GM19438 (cell line): Measurements from ENCODE around the gene MICAL3.

Experiments
- ATAC-seq: cut with Tn5 transposase; IDR thresholded peaks from one replicate; pipeline ENCODE4 v1.9.1; 2021; ENCODE audit warnings: low read depth; ENCODE audit not compliant: unreplicated experiment

Gene MICAL3

DNA sequence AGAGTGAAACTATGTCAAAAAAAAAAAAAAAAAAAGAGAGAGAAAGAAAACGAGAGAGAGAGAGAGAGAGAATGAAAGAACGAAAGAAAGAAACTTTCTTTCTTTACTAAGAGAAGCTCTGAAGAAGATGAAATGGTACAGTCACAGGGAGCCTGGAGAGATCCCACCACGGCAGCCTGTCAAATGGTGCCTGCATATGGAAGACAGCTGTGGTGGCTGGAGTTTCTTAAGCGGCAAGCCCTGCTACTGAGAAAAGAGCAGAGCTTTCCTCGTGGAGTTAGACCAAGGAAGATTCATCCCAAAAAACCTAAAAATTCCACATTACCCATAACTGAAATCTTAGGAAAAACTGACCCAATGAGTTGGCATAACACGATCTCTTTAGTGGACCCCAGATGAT lies 66.7 kb downstream of the MICAL3 start:
- no peak for ATAC-seq

DNA sequence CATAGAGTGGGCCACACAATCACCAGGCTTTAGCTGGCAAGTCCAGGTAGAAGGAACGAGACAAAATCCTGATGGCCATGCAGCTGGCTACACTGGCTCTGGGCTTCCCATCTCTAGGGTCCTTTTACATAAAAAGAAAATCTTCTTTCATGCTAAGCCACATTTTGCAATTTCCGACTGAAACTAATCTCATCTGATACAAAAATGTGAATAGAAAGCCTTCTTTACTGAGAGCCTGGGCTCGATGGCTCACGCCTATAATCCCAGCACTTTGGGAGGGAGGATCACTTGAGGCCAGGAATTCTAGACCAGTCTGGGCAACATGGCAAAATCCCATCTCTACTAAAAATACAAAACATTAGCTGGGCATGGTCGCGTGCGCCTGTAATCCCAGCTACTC lies 67.2 kb downstream of the MICAL3 start:
- ATAC-seq, result no peak

DNA sequence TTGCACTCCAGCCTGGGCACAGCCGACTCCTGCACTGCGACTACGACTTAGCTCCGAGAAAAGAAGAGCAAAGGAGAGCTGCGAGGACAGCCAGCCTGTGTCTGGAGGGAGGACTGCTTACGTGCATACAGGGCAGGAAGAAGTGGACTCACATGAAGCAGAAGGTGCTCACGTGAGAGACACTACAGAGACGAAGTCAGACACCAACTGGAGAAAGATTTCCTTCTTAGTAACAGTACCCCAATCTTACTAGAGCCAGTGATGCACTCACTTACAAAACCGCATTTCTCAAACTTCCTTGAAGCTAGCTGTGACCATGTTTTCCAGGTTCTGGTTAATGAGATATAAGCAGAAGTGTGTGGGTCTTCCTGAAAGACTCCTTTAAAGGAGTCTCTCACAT lies 67.7 kb downstream of the MICAL3 start:
- no peak for ATAC-seq

DNA sequence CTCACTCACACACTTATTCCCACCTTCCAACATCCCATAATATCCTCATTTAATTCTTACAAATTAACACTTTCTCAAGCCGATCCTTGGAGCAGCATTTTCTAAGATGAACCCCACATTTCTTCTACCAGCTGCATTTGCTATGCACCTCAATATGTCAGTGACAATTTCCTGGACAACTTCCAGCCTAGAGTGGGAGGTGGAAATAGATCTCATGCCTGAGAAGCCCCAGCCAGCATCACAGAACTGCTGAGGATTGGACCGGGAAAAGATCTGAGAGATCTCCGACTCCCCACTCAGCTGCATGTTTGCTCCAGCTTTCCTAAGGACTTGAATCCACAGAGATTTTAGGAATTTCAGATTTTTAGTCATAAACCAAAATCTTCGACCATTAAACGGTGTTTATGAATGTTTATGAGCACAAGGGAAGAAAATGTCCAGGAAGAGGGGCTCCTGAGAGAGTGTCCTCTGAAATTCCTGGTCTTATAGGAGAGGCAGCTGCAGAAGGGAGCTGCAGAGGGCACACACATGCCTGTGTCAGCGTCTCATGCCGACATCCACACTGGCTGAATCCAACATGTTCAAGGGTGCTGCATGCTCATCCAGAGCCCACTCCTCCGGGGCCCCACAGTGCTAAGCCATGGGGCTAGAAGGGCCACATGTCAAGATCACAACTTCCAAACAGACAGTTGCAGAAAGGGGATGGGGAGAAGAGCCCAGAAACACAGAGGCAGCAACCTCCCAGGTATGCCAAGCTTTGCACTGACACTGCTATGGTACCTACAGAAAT lies 68.6 kb downstream of the MICAL3 start:
- no peak for ATAC-seq

DNA sequence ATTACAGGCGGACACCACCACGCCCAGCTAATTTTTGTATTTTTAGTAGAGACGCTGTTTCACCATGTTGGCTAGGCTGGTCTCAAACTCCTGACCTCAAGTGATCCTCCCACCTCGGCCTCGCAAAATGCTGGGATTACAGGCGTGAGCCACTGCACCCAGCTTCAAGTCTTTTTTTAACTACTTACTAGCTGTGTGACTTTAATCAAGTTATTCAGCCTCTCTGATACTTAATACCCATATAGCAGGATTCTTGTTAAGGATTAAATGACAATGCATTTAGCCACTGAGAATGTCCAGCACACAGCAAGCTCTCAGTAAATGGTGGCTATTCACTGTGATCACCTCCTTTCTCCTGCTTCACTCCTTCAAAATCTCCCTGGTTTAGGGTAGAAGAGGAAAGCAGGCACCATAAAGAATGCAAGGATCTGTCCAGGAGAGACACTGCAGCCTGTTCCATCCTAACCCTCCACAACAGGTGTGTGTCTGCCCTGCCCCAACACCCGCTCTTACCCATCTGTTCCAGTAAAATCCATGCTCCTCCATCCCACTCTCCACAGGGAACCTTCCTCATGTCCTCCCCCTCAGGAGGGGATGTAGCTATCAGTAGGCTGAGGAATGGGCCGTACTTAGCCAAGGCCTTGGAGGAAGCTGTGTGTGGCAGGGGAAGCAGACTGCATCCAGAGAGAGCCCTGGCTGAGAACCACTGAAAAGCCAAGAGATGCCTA lies 69.3 kb downstream of the MICAL3 start:
- no peak for ATAC-seq

DNA sequence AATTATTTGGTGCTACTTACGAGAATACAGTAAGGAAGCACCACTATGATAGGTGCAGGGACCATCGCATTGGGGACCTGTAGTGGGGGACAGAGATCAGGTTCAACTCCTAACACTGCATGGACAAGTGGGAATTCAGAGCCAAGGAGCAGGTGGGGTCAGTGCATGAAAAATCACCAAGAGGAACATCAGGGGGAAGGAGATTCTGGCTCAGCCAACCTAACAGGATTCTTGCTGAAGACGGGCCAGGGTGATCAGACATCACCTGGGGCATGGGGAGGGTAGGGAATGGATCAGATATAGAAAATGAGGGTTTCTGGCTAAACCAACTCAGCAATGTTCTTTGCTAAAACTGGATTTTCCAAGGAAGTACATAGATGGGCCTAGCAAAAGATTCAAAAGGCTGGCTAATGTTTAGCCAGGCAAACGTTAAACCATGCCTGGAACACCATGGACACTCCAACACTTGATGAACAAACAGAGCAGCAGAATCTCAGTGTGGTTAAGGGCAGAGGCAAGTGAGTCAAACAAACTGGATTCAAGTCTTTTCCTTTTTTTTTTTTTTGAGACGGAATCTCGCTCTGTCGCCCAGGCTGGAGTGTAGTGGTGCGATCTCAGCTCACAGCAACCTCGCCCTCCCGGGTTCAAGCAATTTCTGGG lies 70.0 kb downstream of the MICAL3 start:
- ATAC-seq, result no peak

DNA sequence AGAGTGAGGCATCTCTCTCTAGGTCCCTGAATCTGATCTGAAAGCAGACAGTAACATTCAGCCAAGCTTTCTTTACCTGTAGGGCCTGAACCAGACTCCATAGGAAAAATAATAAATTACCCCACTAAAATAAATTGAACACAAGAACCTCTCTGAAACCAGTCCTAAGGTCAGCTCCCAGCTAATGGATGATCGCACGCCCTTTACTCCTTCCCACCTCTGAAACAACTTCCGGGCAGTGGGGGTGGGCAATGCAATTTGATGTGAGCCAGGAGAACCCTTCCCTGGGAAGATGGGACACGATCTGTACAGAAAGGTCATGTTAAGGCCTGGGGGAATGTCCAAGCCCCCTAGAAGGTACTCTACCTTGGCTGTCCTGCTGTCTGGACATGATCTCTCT lies 71.2 kb downstream of the MICAL3 start:
- ATAC-seq, result no peak

DNA sequence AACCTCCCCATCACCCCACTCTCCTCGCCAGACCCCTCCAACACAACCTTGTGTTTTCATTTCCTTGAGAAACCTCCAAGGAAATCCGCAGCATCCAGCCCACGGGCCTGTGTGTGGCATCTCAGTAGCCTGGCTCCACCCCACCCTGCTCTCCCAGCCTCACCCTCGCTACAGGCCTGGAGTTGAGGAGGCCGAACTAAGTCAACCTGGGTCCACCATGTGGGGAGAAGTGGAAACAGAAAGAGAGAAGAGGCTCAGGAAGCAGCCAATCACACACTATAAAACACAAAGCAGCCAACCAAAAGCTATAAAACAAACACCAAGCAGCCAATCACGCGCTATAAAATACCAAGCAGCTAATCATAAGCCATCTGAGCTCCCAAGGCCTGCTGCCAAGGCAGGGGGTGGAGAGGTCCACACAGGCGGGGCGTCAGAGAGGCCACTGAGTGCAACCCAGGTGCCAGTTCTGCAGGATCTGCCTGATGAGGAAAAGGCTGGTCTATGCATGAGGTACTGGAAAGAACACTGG lies 72.0 kb downstream of the MICAL3 start:
- no peak for ATAC-seq

DNA sequence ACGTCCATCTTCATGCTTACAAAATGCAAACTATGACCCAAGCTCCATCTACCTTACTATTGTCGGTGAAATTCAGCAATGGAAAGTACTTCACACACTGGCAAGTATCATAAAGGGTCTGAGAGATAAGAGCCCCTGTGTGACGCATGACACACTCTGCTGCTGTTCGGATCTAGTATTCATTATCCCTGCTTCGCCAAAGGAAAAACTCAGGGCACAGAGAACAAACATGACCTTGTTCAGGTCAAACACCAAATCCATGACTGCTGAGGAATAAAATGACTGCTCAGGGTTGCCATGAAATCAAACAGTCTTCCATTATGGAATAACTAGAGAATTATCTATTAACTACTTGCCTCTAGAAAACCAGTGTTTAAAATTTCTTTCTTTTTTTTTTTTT lies 73.0 kb downstream of the MICAL3 start:
- no peak for ATAC-seq

DNA sequence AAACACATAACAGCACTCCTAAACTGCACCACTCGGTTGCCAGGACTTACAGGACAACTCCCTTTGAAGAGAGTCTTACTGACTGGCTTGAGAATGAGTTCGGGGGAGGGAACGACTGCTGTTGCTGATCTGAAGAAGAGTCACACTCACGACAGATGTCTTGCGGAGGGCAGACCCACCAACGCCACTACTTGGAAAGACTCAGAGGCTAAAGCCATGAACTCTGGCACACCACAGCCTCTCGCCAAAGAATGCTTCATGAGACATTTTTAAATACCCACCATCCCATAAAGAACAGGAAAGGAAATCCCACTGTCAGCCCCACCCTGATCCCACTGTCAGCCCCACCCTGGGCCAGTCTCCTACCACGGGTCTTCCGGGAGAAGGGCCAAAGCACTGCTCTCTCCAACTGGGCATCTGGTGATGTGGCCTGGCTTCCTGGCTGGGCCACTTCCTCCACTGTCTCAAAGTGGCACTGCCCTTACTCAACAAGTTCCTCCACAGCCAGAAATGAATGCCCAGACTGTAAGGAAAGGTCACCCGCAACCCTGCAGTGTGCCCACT lies 73.6 kb downstream of the MICAL3 start:
- ATAC-seq, result no peak

DNA sequence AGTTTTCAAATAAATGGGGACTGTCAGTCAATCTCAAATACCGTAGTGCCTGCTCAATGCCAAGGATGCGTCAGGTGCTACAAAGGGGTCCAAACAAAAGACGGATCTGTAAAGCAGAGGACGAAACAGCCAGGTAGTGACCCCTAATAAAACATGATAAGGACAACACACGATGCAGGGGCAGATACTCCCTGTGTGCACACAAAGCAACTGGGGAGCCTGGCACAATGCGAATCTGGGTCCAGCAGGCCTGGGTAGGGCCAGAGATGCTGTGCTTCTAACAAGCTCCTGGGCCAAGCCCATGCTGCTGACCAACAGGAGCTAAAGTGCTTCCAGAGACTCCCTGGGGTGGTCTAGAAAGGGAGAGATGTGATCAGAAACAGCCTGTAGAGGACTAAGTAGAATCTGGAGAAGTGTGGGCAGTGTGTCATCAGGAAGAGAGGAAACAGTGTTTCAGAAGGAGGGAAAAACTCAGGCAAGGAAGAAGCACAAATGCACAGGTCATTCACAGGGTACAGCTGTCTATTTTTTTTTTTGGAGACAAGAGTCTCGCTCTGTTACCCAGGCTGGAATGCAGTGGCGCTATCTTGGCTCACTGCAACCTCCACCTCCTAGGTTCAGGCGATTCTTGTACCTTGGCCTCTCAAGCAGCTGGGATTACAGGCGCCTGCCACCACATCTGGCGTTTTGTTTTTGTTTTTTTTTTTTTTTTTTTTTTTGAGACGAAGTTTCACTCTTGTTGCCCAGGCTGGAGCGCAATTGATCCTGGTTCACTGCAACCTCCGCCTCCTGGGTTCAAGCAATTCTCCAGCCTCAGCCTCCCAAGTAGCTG lies 74.5 kb downstream of the MICAL3 start:
- no peak for ATAC-seq

DNA sequence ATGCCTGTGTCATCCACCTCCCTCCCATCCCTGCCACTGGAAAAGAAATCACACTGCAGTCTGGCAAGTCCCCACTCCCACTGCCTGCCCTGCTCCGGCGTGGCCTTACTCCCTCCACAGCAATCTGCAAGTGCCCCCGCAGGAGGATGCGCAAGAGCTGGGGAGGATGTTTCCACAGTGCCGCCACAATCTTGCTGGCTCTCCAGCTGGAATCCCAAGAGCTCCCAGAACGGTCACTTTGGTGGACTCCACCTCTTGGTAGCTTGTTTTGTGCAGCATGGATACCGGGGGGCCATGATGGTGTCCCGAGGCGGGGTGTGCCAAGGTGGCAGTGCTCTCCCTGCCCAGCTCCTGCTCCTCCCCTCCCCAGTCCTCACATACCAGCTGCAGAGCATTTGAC lies 76.3 kb downstream of the MICAL3 start:
- ATAC-seq, result no peak

DNA sequence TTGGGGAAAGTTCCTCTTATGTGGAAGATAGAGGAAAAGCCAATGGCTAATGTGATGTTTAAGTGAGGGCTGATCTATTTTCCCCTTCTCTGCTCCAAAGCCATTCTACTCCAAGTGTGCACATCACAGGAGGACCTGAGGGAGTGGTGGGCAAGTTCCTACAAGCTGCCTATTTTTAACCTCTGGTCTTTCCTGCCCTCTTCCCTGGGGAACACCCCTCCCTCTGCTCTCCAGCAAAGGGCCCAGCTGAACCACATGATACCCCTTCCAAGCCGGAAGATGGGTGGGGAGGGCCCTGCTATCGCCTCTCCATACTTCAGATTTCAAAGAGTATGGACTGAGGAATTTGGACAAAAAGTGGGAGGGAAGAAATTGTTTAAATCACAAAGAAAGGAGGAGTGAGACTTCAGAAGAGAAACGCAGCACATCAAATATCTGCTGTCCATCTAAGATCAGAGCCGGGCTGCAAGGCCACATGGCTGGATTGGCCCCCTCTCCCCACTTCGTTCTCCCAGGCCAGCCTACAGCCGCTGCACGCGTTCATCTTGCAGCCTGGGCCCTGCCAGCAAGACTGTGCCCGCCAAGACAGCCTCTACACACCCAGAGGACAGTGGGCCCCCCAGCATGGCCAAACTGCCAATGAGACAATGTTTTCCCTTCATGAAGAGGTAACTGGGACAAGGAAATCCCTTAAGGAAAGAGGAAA lies 77.5 kb downstream of the MICAL3 start:
- ATAC-seq, result no peak

DNA sequence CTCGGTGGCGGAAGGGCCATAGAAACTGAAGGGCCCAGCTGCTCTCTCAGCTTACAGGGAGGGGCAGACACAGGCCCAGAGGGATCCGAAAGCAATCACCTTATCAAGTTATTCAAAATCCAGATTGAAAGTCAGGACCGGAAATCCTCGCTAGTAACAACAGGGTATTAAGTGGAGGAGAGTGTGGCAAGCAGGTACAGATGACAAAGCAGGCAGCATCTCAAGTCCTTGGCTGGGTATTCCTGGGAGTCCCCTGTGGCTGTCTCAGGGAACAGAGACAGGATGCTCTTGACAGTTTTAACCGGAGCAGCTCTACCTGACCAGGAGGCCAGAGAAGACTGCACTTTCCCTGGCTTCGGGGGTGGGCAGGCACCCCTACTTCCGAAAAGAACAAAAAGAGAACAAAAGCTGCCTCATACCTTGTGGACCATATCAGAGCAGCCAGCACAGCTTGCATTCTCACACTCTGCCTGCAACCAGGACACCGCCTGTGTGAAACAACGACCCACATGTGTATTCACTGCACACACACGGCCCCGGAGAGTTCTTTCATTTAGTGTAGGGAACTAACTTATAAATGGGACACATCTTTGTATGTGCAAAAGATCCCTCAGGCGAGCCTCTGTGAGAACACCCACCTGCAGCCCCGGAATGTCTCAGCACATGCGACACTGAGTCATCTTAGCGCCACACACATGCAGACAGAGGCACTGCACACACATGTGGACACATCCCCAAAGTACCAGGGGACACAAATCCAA lies 78.3 kb downstream of the MICAL3 start:
- no peak for ATAC-seq

DNA sequence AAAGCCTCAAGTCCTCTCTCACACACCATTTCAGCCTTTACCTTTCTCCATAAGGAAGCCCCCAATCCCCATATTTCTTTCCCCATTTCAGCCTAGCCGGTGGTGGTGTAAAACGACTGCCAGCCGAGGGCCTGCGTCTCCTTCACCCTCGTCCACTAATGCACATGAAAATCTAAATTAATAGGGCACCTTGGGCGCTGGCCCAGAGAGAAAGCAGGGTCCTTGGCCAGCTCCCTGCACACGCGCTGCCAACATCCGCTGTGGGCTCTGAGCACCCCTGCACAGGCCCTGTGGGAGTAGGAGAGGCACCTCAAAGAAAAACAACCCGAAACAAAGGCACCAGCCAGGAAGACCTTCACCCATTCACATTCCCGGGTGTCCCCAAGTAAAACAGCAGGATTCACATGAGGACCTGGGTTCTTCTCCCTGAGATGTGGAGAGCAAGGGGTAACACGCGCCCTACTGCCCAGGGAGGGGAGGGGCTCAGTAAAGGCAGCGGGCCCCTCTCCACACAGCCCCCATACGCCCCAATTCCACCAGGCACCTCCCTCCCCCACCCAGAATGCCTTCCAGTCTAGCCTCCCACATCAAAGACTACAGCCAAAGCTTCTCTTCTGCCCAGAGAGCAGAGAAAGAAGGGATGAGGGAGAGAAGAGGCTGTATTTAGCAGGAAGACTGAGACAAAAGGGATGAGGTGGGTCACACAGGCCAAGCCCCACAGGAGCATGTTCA lies 79.0 kb downstream of the MICAL3 start:
- no peak for ATAC-seq

DNA sequence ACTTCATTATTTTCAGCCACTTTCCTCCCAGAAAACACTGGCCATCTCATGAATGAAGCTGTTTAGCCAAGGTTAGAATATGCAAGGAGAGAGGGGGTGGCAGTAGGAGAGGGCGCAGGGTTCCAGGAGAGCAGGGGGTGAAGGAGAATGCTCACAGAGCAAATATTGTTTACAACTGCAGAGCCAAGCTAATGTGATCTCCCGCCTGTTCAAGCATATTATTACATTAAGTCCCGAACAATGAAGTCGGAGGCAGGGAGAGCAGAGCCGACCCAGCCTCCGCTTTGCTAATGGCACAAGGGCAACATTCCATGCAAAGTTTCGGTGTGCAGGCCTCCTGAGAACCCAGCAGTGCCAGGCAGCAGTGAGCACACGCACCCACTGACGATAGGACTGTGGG lies 80.1 kb downstream of the MICAL3 start:
- ATAC-seq, result no peak

DNA sequence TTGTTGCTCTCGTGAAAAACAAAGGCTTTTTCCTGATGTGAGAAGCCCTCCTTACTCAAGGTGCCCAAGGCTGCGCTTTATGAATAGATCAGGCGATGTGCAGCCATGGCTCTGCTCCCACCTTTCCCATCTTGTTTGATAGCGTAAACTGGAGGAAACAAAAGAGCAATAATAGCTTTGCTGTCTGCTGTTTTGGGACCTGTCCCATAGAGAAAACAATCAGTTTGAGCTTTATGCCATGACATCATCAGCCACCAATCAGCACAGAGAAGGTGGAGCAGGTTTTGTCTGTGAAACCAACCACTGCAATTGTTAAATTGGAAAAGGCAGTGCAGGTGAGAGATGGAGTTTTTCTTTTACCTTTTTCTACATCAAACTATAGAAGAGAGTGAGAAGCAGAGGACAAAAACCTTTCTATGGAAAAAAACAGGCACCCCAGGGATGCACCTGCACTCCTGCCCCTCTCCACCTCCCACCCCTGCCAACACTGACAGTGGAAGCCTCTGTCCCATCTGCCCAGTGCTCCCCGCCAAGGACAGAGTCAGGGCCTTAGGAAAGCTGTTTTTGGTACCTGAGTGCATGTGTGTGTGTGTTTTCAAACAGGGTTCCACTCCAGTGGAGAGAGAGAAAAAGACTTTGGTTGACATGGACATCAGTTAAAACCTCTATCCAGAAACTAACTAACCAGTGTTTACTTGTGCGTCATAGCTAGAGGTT lies 80.7 kb downstream of the MICAL3 start:
- no peak for ATAC-seq

DNA sequence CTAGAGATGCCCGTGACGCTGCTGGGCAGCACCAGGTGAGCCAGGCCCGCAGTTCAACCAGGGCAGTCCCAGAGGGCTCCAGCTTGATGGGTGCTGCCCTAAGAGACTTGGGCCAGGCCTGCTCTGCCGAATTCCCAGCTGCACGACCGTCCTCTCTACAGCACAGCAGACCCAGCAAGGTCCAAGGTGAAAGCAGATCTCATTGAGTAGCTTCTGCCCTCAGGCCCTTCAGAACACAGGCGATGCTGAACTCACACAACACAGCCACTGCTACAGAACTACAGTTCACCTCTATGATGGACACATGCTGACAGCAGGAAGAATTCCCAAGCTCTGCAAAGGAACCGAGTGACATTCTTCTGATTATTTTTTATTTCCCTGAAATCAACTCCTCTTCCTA lies 81.6 kb downstream of the MICAL3 start:
- no peak for ATAC-seq
